Aorta (tissue), 5 donors: ENCODE data around the gene SIVA1. TPM values are rescaled to one million over a fixed set of nuclear protein-coding genes. Genes with fewer than 3 reads are reported as not detected.
A peak's percentile ranks its signal among the peaks of the same experiment; 100 is the strongest.

ENCODE experiments used
- ATAC-seq: fragments of 200-7000 bp; cut with Tn5 transposase; one replicate; pipeline ENCODE4 v1.9.1; 2022; ENCODE audit warnings: moderate library complexity; ENCODE audit not compliant: low FRiP score
- DNase-seq, 2 donors: peaks; one replicate each; pipeline ENCODE4 v3.0.0-alpha.2; 2020
- H3K27ac ChIP-seq, 2 donors: one replicate each; pipeline ENCODE4 v1.5.1; 2013; ENCODE audit warnings: low read length in 2 of 2, mild to moderate bottlenecking in 2 of 2, moderate library complexity in 2 of 2, control low read depth in 1 of 2, inconsistent platforms in 1 of 2, low read depth in 1 of 2
- H3K27me3 ChIP-seq, 2 donors: one replicate each; pipeline ENCODE4 v1.6.1; 2013; ENCODE audit warnings: control low read depth in 1 of 2, low read length in 1 of 2, mild to moderate bottlenecking in 1 of 2, moderate library complexity in 1 of 2; ENCODE audit not compliant: insufficient read depth in 2 of 2, control insufficient read depth in 1 of 2
- H3K36me3 ChIP-seq, 2 donors: one replicate each; pipeline ENCODE4 v1.6.1; 2013; ENCODE audit warnings: control low read depth in 1 of 2, low read length in 1 of 2, mild to moderate bottlenecking in 1 of 2; ENCODE audit not compliant: insufficient read depth in 2 of 2, control insufficient read depth in 1 of 2
- H3K4me1 ChIP-seq, 2 donors: one replicate each; pipeline ENCODE4 v1.6.1; 2013; ENCODE audit warnings: low read length in 2 of 2, control low read depth in 1 of 2, mild to moderate bottlenecking in 1 of 2, moderate library complexity in 1 of 2; ENCODE audit not compliant: insufficient read depth in 2 of 2, control insufficient read depth in 1 of 2
- H3K4me3 ChIP-seq, 2 donors: one replicate each; pipeline ENCODE4 v1.5.1; 2013; ENCODE audit warnings: low read length in 2 of 2, control low read depth in 1 of 2, mild to moderate bottlenecking in 1 of 2
- H3K9me3 ChIP-seq: one replicate; pipeline ENCODE4 v1.6.1; 2013; ENCODE audit warnings: mild to moderate bottlenecking, low read length; ENCODE audit not compliant: control insufficient read depth
- WGBS, 2 donors: extraction: QIAGEN DNeasy Blood & Tissue Kit; methylation state at CpG; one replicate each; pipeline ENCODE4 v1.1.7; 2013; 5-methylcytosine and 5-hydroxymethylcytosine counted together
- intact Hi-C, 2 donors: fragments of 100-400 bp; cut with DNase I; formaldehyde crosslinking; loops; one replicate each; pipeline versions ENCODE4 v1.14.2 to v1.15.0; 2022
- polyA plus RNA-seq, 2 donors: library from polyadenylated mRNA; stranded (reverse); fragments of 200-250 nt; gene quantifications; one replicate each; pipeline ENCODE4 v1.2.3, GENCODE V29; 2013
- total RNA-seq, 2 donors: library from RNA; stranded (reverse); fragmentation: NEBNext Ultra II Directional; extraction: Animal tissue kit (Norgen Biotek cat#: 25700); gene quantifications; one replicate each; pipeline ENCODE4 v1.2.1, GENCODE V29; 2021
- donor health status: healthy with polysubstance abuse.
- donor health status: Bipolar disorder and iron deficiency.
- donor health status: DM: no; HTN: no; CAD: no.
- donor health status: DM: no; HTN: no; CAD: no.
- donor health status: DM: yes; HTN: yes; CAD: no.

SIVA1 gene
- total and polyA plus RNA-seq, 4 donors = 74.3 to 241 (median 151) TPM

DNA sequence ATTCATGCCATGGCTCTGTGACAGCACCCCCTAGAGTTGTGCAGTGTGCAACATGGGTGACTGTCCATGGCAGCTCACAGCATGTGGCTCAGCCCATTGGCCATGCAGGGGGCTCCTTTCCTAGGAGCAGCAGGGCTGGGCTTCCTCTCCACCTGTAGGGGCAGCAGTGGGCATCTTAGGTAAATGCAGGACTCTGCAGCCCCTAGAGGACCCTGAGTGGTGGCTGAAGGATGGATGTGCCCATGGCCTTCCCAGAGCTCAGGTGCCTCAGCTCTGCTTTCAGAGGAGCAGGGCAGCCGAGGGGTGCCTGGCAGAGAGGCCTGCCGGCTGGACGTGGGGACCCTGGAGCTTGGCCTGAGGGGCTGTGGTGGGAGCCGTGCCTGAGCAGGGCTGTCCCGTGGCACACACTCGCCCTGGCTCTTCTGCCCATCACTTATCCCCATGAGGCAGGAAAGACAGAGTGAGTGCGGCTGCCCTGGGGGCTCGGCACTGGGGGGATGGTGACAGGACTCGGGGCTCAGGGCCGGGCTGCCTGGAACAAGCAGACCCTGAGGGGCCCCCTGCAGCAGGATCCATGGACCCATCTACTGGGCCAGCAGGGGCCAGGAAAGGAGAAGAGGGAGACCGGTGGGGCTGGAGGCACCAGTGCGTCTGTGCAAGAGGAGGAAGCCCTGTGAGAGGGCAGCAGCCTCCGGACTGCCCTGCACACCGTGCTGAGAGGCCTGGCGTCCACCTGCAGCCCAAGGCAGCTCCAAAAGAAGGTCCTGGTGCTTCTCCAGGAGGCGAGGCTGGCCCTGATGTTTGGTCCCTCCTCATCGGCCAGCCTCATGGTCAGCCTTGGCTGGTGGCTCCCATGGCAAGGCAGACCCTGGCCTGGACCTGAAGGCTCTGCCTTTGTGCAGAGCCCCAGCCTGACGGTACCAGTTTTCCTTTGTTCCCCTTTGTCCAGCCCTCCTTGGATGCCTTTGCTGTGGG is 21.3 kb upstream of the SIVA1 start:
- Histone ChIP-seq H3K27ac (peak overlapping the region in 1 of 2 donors; percentile 91), H3K9me3 (no peaks in the 10 kb centered on the region)
- ATAC-seq = no peak

DNA sequence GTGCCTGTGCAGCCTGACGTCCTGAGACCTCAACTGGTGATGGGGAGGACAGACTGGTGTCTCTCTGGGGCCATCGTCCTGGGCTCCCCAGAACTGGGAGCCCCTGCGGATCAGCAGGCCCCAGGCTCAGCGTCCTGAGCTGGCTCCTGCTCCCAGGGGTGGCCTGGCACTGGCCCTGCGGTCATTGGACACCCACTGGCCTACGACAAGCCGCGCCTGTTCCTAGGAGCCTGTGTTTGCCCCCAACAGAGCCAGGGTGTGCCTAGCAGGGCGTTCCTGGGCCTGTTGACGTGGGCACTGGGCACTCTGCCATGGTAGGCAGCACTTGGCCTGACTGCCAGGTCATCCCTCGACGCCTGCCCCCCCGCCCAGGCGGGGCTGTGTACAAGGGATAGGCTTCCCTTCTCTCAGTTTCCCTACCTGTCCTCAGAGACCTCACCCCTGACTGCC is 20.6 kb upstream of the SIVA1 start:
- H3K4me1 ChIP-seq = no peaks in the 10 kb centered on the region
- no peaks in the 10 kb centered on the region for H3K27me3 ChIP-seq
- ATAC-seq (peak; percentile 53), DNase-seq (peak; percentile 81 to 92)
- no peak overlapping the region for H3K4me3 ChIP-seq
- 39 to 48% methylated on average over 14 of the region's 14 CpGs for WGBS, 2 donors
- H3K9me3 ChIP-seq = no peaks in the 10 kb centered on the region
- H3K36me3 ChIP-seq = no peaks in the 10 kb centered on the region
- intact Hi-C loops = no loop called here
- H3K27ac ChIP-seq = peak overlapping the region in 1 of 2 donors; percentile 91

More for the DNA sequence above, 21.3 kb upstream of the SIVA1 start:
- Histone ChIP-seq H3K4me1 (no peaks in the 10 kb centered on the region), H3K36me3 (no peaks in the 10 kb centered on the region), H3K4me3 (no peak overlapping the region), H3K27me3 (no peaks in the 10 kb centered on the region)
- intact Hi-C loops = no loop called here
- 82 to 87% methylated on average over 18 of the region's 18 CpGs for WGBS, 2 donors
- no peak for DNase-seq

DNA sequence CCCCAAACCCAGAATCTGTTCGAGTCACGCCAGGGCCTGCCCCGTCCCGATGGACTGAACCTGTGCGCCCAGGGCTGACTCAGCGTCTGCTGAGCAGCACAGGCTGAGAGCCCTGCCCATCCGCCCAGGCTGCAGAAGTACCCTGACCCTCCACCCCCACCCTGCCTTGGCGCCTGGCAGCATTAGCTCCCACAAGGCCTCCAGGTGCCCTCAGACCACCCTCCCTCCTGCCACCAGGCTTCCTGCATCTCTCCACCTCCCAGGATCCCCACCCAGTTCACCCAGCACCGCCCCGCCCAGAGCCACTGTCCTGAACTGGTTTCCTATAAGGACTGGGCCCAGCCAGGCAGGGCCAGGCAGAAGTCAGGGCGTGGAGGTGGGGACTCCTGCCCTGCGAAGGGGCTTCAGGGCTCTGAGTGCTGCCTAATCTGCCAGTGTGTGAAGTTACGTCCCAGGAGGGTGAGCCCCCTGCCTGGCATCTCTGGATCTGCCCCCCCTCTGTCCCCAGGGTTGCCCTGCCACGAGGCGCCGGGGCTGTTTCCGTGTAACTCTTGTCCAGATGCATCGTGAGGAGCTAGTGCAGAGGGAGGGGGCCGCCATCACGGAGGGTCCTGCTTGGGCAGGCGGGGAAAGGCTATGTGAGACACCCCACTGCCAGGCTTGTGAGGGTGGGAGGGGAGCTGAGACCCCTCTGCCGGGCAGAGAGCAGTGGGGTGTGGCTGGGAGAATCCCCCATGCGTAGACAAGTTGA is 19.8 kb upstream of the SIVA1 start:
- ATAC-seq = no peak
- Histone ChIP-seq H3K36me3 (no peaks in the 10 kb centered on the region), H3K27ac (peak overlapping the region in 1 of 2 donors; percentile 91), H3K9me3 (no peaks in the 10 kb centered on the region), H3K4me1 (no peaks in the 10 kb centered on the region), H3K4me3 (no peak overlapping the region), H3K27me3 (no peaks in the 10 kb centered on the region)
- DNase-seq = no peak
- WGBS, 2 donors = 86 to 87% methylated on average over 23 of the region's 23 CpGs
- intact Hi-C loops = no loop called here

GRCh38 chr14:104734051-104734587 is 18.8 kb upstream of the SIVA1 start:
- Histone ChIP-seq H3K4me3 (no peak overlapping the region), H3K4me1 (no peaks in the 10 kb centered on the region), H3K9me3 (no peaks in the 10 kb centered on the region), H3K27me3 (no peaks in the 10 kb centered on the region), H3K27ac (peak overlapping the region in 1 of 2 donors; percentile 91), H3K36me3 (no peaks in the 10 kb centered on the region)
- 82 to 89% methylated on average over 6 of the region's 6 CpGs for WGBS, 2 donors
- no peak for DNase-seq
- ATAC-seq = no peak
- intact Hi-C loops = no loop called here

DNA sequence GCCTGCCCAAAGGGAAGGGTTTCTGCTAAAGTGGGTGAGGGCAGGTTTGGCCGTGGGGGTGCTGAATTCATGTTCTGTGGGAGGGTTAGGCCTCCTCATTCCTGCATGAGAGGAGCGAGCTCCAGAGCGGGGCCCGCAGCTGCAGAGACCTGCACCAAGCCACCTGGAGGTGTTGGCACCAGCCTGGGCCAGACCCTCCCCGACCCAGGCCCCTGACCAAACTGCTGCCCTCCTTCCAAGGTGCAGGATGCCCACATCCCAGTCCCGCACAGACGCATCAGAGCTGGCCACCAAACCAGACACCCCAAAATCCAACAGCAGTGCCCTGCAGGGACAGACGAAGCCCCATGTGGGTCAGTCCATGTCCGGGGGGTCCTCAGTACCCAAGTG is 18.4 kb upstream of the SIVA1 start:
- Histone ChIP-seq H3K36me3 (no peaks in the 10 kb centered on the region), H3K9me3 (no peaks in the 10 kb centered on the region), H3K4me3 (no peak overlapping the region), H3K27ac (peak overlapping the region in 1 of 2 donors; percentile 91), H3K27me3 (no peaks in the 10 kb centered on the region), H3K4me1 (no peaks in the 10 kb centered on the region)
- ATAC-seq (no peak), DNase-seq (no peak)
- intact Hi-C loops = no loop called here
- WGBS, 2 donors = 95 to 96% methylated on average over 9 of the region's 9 CpGs

DNA sequence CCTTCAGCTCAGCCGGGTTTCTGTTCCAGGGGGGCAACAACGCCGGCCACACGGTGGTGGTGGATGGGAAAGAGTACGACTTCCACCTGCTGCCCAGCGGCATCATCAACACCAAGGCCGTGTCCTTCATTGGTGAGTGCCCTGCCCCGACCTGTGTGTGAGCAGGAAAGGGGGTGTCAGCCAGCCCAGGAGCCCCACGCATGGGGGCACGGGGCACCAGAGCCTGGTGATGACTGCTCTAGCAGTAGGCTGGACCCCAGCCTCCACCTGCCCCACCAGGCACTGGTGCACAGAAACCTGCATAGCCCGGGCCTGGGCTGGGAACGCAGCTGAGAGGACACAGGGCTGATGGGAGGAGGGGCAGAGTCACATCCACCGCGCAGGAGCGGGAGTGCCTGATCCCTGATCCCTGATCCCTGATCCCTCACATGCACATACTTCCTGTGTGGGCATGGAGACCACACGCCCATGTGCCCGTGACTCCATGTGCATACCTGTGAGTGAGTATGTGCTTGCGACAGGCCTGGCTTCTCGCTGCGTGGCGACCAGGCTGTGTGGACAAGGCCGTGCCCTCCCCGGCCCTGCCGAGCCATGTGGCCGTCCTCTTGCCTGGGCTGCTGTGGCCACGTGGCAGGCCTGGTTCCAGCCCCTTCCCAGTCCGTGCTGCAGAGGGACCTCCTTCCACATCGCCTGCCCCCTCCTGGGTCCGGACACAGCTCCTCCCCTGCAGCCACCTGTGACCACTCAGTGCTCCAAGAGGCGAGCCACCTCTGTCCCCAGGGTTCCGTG is 17.8 kb upstream of the SIVA1 start:
- H3K4me3 ChIP-seq = no peak overlapping the region
- ATAC-seq = peak; percentile 6
- intact Hi-C loops = no loop called here

GRCh38 chr14:104735830-104736642 is 16.9 kb upstream of the SIVA1 start:
- Histone ChIP-seq H3K4me1 (no peaks in the 10 kb centered on the region), H3K9me3 (no peaks in the 10 kb centered on the region), H3K36me3 (no peaks in the 10 kb centered on the region), H3K4me3 (no peak overlapping the region), H3K27ac (peak overlapping the region; percentile 30 to 91), H3K27me3 (no peaks in the 10 kb centered on the region)
- intact Hi-C loops = no loop called here
- peak; percentile 94 to 95 for DNase-seq
- 16 to 19% methylated on average over 26 of the region's 26 CpGs for WGBS, 2 donors
- peak; percentile 90 for ATAC-seq

More for the DNA sequence above, 17.8 kb upstream of the SIVA1 start:
- Histone ChIP-seq H3K27me3 (no peaks in the 10 kb centered on the region), H3K9me3 (no peaks in the 10 kb centered on the region), H3K27ac (peak overlapping the region in 1 of 2 donors; percentile 91), H3K4me1 (no peaks in the 10 kb centered on the region), H3K36me3 (no peaks in the 10 kb centered on the region)
- DNase-seq = no peak
- 89 to 91% methylated on average over 30 to 31 of the region's 31 CpGs for WGBS, 2 donors
